GM23338 (cell line): ENCODE measurements around the gene WWOX. TPM values are rescaled to one million over a fixed set of nuclear protein-coding genes. Genes with fewer than 3 reads are reported as not detected.

Experiments
- ATAC-seq: fragments of 200-7000 bp; cut with Tn5 transposase; 3 replicates; pipeline ENCODE4 v1.9.1; 2020
- DNase-seq: peaks from one replicate; pipeline ENCODE4 v3.0.0-alpha.2; 2015; ENCODE audit warnings: low spot score
- H2AFZ ChIP-seq: fragments of 200-600 bp; sonication (generic); 2 replicates; pipeline ENCODE4 v1.8.0; 2016; ENCODE audit warnings: antibody characterized with exemption, mild to moderate bottlenecking, moderate library complexity
- H3F3A ChIP-seq: fragments of 200-600 bp; sonication (generic); replicated peaks from 2 replicates; pipeline ENCODE4 v1.8.0; 2017; ENCODE audit warnings: antibody characterized with exemption, mixed run types, low read depth
- H3K27ac ChIP-seq: fragments of 200-600 bp; sonication (generic); 2 replicates; pipeline ENCODE4 v1.6.1; 2016; ENCODE audit warnings: low read depth
- H3K27me3 ChIP-seq: fragments of 200-600 bp; sonication (generic); 2 replicates; pipeline ENCODE4 v1.8.0; 2016; ENCODE audit warnings: mild to moderate bottlenecking, mixed run types, moderate library complexity; ENCODE audit not compliant: insufficient read depth
- H3K36me3 ChIP-seq: fragments of 200-600 bp; sonication (generic); 2 replicates; pipeline ENCODE4 v1.8.0; 2016; ENCODE audit warnings: mild to moderate bottlenecking; ENCODE audit not compliant: insufficient read depth
- H3K4me1 ChIP-seq: fragments of 200-600 bp; sonication (generic); 2 replicates; pipeline ENCODE4 v1.8.0; 2016; ENCODE audit warnings: mild to moderate bottlenecking, moderate library complexity; ENCODE audit not compliant: insufficient read depth
- H3K4me2 ChIP-seq: fragments of 200-600 bp; sonication (generic); 2 replicates; pipeline ENCODE4 v1.7.1; 2017; ENCODE audit warnings: mixed run types
- H3K4me3 ChIP-seq: fragments of 200-600 bp; sonication (generic); 2 replicates; pipeline ENCODE4 v1.6.1; 2016; ENCODE audit warnings: mixed run types
- H3K79me2 ChIP-seq: fragments of 200-600 bp; sonication (generic); replicated peaks from 2 replicates; pipeline ENCODE4 v1.8.0; 2017; ENCODE audit warnings: mild to moderate bottlenecking; ENCODE audit not compliant: insufficient read depth
- H3K9me2 ChIP-seq: fragments of 200-600 bp; sonication (generic); 2 replicates; pipeline ENCODE4 v1.8.0; 2017; ENCODE audit not compliant: insufficient read depth
- H4K20me1 ChIP-seq: fragments of 200-600 bp; sonication (generic); replicated peaks from 2 replicates; pipeline ENCODE4 v1.8.0; 2017; ENCODE audit warnings: mild to moderate bottlenecking; ENCODE audit not compliant: insufficient read depth
- H3K27ac Mint-ChIP-seq: 2 replicates; pipeline ENCODE4 v1.8.0; 2020; ENCODE audit warnings: inconsistent platforms, mild to moderate bottlenecking, moderate library complexity, mixed read lengths
- H3K27me3 Mint-ChIP-seq: 3 replicates; pipeline ENCODE4 v1.8.0; 2022; ENCODE audit warnings: low read depth, mild to moderate bottlenecking, moderate library complexity, mixed read lengths, inconsistent platforms; ENCODE audit not compliant: insufficient read depth, poor library complexity
- H3K36me3 Mint-ChIP-seq: 3 replicates; pipeline ENCODE4 v1.8.0; 2021; ENCODE audit warnings: low read depth, mild to moderate bottlenecking, inconsistent platforms, moderate library complexity, mixed read lengths
- H3K4me1 Mint-ChIP-seq: 3 replicates; pipeline ENCODE4 v1.8.0; 2020; ENCODE audit warnings: mild to moderate bottlenecking, inconsistent platforms, mixed read lengths
- H3K4me3 Mint-ChIP-seq: 3 replicates; pipeline ENCODE4 v1.8.0; 2021; ENCODE audit warnings: moderate library complexity, mild to moderate bottlenecking, inconsistent platforms, mixed read lengths
- H3K9me3 Mint-ChIP-seq: 3 replicates; pipeline ENCODE4 v1.8.0; 2020; ENCODE audit warnings: moderate library complexity, mild to moderate bottlenecking, inconsistent platforms, mixed read lengths
- CTCF ChIP-seq, 2 experiments: fragments of 200-600 bp in 1 of 2; sonication (generic) in 1 of 2; conservative IDR thresholded peaks; 2 replicates each; pipeline versions ENCODE4 v1.5.1 to v1.6.1; 2016 to 2017; ENCODE audit warnings: antibody characterized with exemption in 2 of 2, low read depth in 2 of 2, mild to moderate bottlenecking in 2 of 2, moderate library complexity in 1 of 2
- EZH2 ChIP-seq: fragments of 200-600 bp; sonication (generic); IDR thresholded peaks from one replicate; pipeline ENCODE4 v1.8.0; 2017; ENCODE audit warnings: antibody characterized with exemption, mild to moderate bottlenecking, low read depth; ENCODE audit not compliant: unreplicated experiment
- EZH2phosphoT487 ChIP-seq: fragments of 200-600 bp; sonication (generic); IDR thresholded peaks from one replicate; pipeline ENCODE4 v1.8.1; 2018; ENCODE audit warnings: antibody characterized with exemption; ENCODE audit not compliant: unreplicated experiment
- NANOG ChIP-seq: IDR thresholded peaks from 2 replicates; pipeline ENCODE4 v1.6.1; 2016; ENCODE audit warnings: antibody characterized with exemption, borderline replicate concordance
- REST ChIP-seq: IDR thresholded peaks from one replicate; pipeline ENCODE4 v1.6.1; 2018; ENCODE audit warnings: antibody characterized with exemption; ENCODE audit not compliant: unreplicated experiment
- STAT1 ChIP-seq: IDR thresholded peaks from one replicate; pipeline ENCODE4 v1.6.1; 2016; ENCODE audit warnings: antibody characterized with exemption; ENCODE audit not compliant: unreplicated experiment
- ZNF114 ChIP-seq: fragments of 250-450 bp; sonication (Bioruptor Pico); IDR thresholded peaks from 2 replicates; pipeline ENCODE4 v1.5.0; 2020; ENCODE audit warnings: mild to moderate bottlenecking, moderate library complexity
- ZNF331 ChIP-seq: fragments of 250-450 bp; sonication (Bioruptor Pico); IDR thresholded peaks from 2 replicates; pipeline ENCODE4 v1.5.0; 2020; ENCODE audit warnings: low read depth, mild to moderate bottlenecking, moderate library complexity
- ZNF462 ChIP-seq: fragments of 250-450 bp; sonication (Bioruptor Pico); IDR thresholded peaks from 2 replicates; pipeline ENCODE4 v1.5.0; 2020; ENCODE audit warnings: mild to moderate bottlenecking, moderate library complexity
- polyA plus RNA-seq: library from polyadenylated mRNA; unstranded; fragments of >200 nt; fragmentation: Nextera tagmentation; extraction: Ambion mirVana; gene quantifications from 2 replicates; pipeline ENCODE4 v1.2.1, GENCODE V29; 2016
- total RNA-seq: library from RNA; depleted of rRNA; stranded (reverse); fragments of >200 nt; shearing (Covaris generic); gene quantifications from 2 replicates; pipeline ENCODE4 v1.2.3, GENCODE V29; 2014

The WWOX gene
- total and polyA plus RNA-seq, 2 experiments from 2014 or later: 10.0 to 19.3 TPM

- TF ChIP-seq EZH2 (no peak), NANOG (no peak), ZNF331 (CRISPR knock-in tag) (0 out of 2 replicates have a peak, but pooled peaks have one; percentile 10)
- Histone ChIP-seq H3K79me2 (no peaks in the 10 kb centered on the region), H3K4me1 (no peaks in the 10 kb centered on the region), H3K9me2 (no peaks in the 10 kb centered on the region), H4K20me1 (no peaks in the 10 kb centered on the region), H3K27ac (no peak overlapping the region), H2AFZ (peak overlapping the region; percentile 47; the same call in 1 of the 2 replicates), H3K4me3 (no peak overlapping the region), H3K4me2 (no peak overlapping the region), H3F3A (no peaks in the 10 kb centered on the region), H3K27me3 (no peaks in the 10 kb centered on the region), H3K36me3 (no peaks in the 10 kb centered on the region)
- Mint-ChIP-seq H3K27me3 (peaks cover 3% of the 10 kb centered on the region), H3K36me3 (peaks cover 4% of the 10 kb centered on the region; the same call in 1 of the 3 replicates), H3K4me3 (no peak overlapping the region), H3K9me3 (peaks cover 7% of the 10 kb centered on the region; the same call in 2 of the 3 replicates), H3K27ac (no peak overlapping the region), H3K4me1 (no peaks in the 10 kb centered on the region)
- no peak for ATAC-seq
- DNase-seq: no peak
Measured at GRCh38 chr16:78563905-78564304, 464.5 kb downstream of the WWOX start.

- no peaks in the 10 kb centered on the region for H3K36me3 ChIP-seq
- no peaks in the 10 kb centered on the region for H3K4me1 ChIP-seq
- H3K27me3 ChIP-seq: no peaks in the 10 kb centered on the region
- ATAC-seq (no peak), DNase-seq (no peak)
- no peaks in the 10 kb centered on the region for H3F3A ChIP-seq
- no peak overlapping the region for H3K4me3 ChIP-seq
- no peaks in the 10 kb centered on the region for H4K20me1 ChIP-seq
- no peak overlapping the region for H2AFZ ChIP-seq
- Mint-ChIP-seq H3K27me3 (peaks cover 3% of the 10 kb centered on the region), H3K4me3 (no peak overlapping the region), H3K36me3 (peaks cover 4% of the 10 kb centered on the region; the same call in 1 of the 3 replicates), H3K9me3 (peaks cover 4% of the 10 kb centered on the region; the same call in 2 of the 3 replicates), H3K27ac (no peak overlapping the region), H3K4me1 (no peaks in the 10 kb centered on the region)
- no peak overlapping the region for H3K27ac ChIP-seq
- no peak overlapping the region for H3K4me2 ChIP-seq
- no peaks in the 10 kb centered on the region for H3K9me2 ChIP-seq
- no peaks in the 10 kb centered on the region for H3K79me2 ChIP-seq
- TF ChIP-seq NANOG: no peak
- no peak for TF ChIP-seq ZNF331 (CRISPR knock-in tag)
- TF ChIP-seq STAT1: no peak
- TF ChIP-seq EZH2phosphoT487: no peak
- no peak for TF ChIP-seq ZNF462 (CRISPR knock-in tag)
- no peak for TF ChIP-seq ZNF114 (CRISPR knock-in tag)
- no peak for TF ChIP-seq CTCF (conservative IDR thresholded peaks at IDR 0.05; ENCODE audit: low read depth in 2 of 2)
- no peak for TF ChIP-seq REST
Measured at GRCh38 chr16:78566397-78567073, 467.1 kb downstream of the WWOX start.
